Right cardiac atrium (tissue), 5 donors: ENCODE measurements around the gene TMEM222. TPM values are rescaled to one million over a fixed set of nuclear protein-coding genes. Genes with fewer than 3 reads are reported as not detected.

Experiments
- ATAC-seq, 2 donors: fragments of 200-7000 bp; cut with Tn5 transposase; one replicate each; pipeline versions ENCODE4 v1.8.0 to v1.9.1; 2020; ENCODE audit warnings: moderate library complexity in 2 of 2, mild to moderate bottlenecking in 1 of 2
- DNase-seq, 3 donors: peaks; one replicate each; pipeline ENCODE4 v3.0.0-alpha.2; 2020
- H3K27ac ChIP-seq: one replicate; pipeline ENCODE4 v1.5.1; 2013; ENCODE audit warnings: mild to moderate bottlenecking, low read length, control low read depth, moderate library complexity
- H3K27me3 ChIP-seq: one replicate; pipeline ENCODE4 v1.6.1; 2013; ENCODE audit not compliant: control insufficient read depth, insufficient read depth
- H3K4me1 ChIP-seq: one replicate; pipeline ENCODE4 v1.6.1; 2013; ENCODE audit warnings: low read length; ENCODE audit not compliant: control insufficient read depth, insufficient read depth
- H3K4me3 ChIP-seq: one replicate; pipeline ENCODE4 v1.5.1; 2013; ENCODE audit warnings: low read length, control low read depth
- H3K9me3 ChIP-seq: one replicate; pipeline ENCODE4 v1.6.1; 2013; ENCODE audit warnings: low read length; ENCODE audit not compliant: control insufficient read depth
- WGBS: extraction: QIAGEN DNeasy Blood & Tissue Kit; methylation state at CpG from one replicate; pipeline ENCODE4 v1.1.7; 2013; 5-methylcytosine and 5-hydroxymethylcytosine counted together
- intact Hi-C, 4 donors: fragments of 100-400 bp; cut with DNase I; formaldehyde crosslinking; loops; one replicate each; pipeline versions ENCODE4 v1.11.0 to v1.14.0; 2022 to 2023
- polyA plus RNA-seq: library from polyadenylated mRNA; stranded (reverse); fragments of 200-250 nt; gene quantifications from one replicate; pipeline ENCODE4 v1.2.3, GENCODE V29; 2013
- total RNA-seq, 4 donors: library from RNA; stranded (reverse); fragmentation: NEBNext Ultra II Directional; extraction: Animal tissue kit (Norgen Biotek cat#: 25700); gene quantifications; one replicate each; pipeline ENCODE4 v1.2.1, GENCODE V29; 2021
- donor health status: healthy with polysubstance abuse.
- donor health status: DM: no; HTN: yes; CAD: no.
- donor health status: DM: no; HTN: no; CAD: no.
- donor health status: DM: no; HTN: yes; CAD: no; lungs with severe emphysema.
- donor health status: DM: yes; HTN: yes; CAD: no.

Gene TMEM222
- total and polyA plus RNA-seq, 5 donors: 20.8 to 29.5 (median 26.9) TPM

- 54% methylated on average over 13 of the region's 13 CpGs for WGBS
- Histone ChIP-seq H3K27me3 (no peaks in the 10 kb centered on the region), H3K27ac (peak overlapping the region; percentile 19), H3K4me3 (no peak overlapping the region), H3K9me3 (no peaks in the 10 kb centered on the region), H3K4me1 (peaks cover 18% of the 10 kb centered on the region)
- intact Hi-C loops: loop anchor here in 1 of 4 donors (5.0 kb wide), 1 partner anchor 33 kb away; no protein-coding TSS in a partner anchor
- no peak for ATAC-seq
- peak in 2 of 3 donors; percentile 42 to 47 for DNase-seq
Observed at GRCh38 chr1:27368869-27369582, 47.1 kb downstream of the TMEM222 start.

- intact Hi-C loops: no loop called here
- no peak overlapping the region for H3K4me3 ChIP-seq
- no peaks in the 10 kb centered on the region for H3K27me3 ChIP-seq
- WGBS: 87% methylated on average over 19 of the region's 19 CpGs
- no peaks in the 10 kb centered on the region for H3K9me3 ChIP-seq
- H3K4me1 ChIP-seq: peaks cover 9% of the 10 kb centered on the region
- no peak for ATAC-seq
- H3K27ac ChIP-seq: no peak overlapping the region
- DNase-seq: peak in 2 of 3 donors; percentile 38 to 42
Observed at GRCh38 chr1:27372022-27372807, 50.3 kb downstream of the TMEM222 start.

- Histone ChIP-seq H3K9me3 (no peaks in the 10 kb centered on the region), H3K27me3 (no peaks in the 10 kb centered on the region), H3K27ac (no peak overlapping the region), H3K4me3 (peak overlapping the region; percentile 2), H3K4me1 (peaks cover 2% of the 10 kb centered on the region)
- intact Hi-C loops: no loop called here
- WGBS: 90% methylated on average over 11 of the region's 11 CpGs
- DNase-seq (peak in 2 of 3 donors; percentile 53 to 58), ATAC-seq (no peak)
Observed at GRCh38 chr1:27372808-27373690, 51.1 kb downstream of the TMEM222 start.

- intact Hi-C loops: no loop called here
- WGBS: 68% methylated on average over 4 of the region's 4 CpGs
- no peaks in the 10 kb centered on the region for H3K27me3 ChIP-seq
- peak in 1 of 2 donors; percentile 37 for ATAC-seq
- H3K4me1 ChIP-seq: no peaks in the 10 kb centered on the region
- DNase-seq: peak in 2 of 3 donors; percentile 50 to 65
- no peaks in the 10 kb centered on the region for H3K9me3 ChIP-seq
- no peak within 1 kb of the TSS for H3K4me3 ChIP-seq
- H3K27ac ChIP-seq: peak within 1 kb of the TSS; percentile 46
Observed at GRCh38 chr1:27374362-27375086, 52.6 kb downstream of the TMEM222 start, which contains the start of gene FCN3. FCN3 (minus strand) TSS chr1:27374824; CDS start chr1:27374818, 6 bp downstream.

GRCh38 chr1:27377760-27378495 lies 56.0 kb downstream of the TMEM222 start:
- ATAC-seq: no peak
- Histone ChIP-seq H3K27ac (no peak overlapping the region), H3K4me1 (no peaks in the 10 kb centered on the region)

GRCh38 chr1:27379564-27380122 lies 57.7 kb downstream of the TMEM222 start:
- WGBS: 77% methylated on average over 11 of the region's 11 CpGs
- intact Hi-C loops: no loop called here
- DNase-seq: peak in 2 of 3 donors; percentile 11 to 27

More at GRCh38 chr1:27377760-27378495, 56.0 kb downstream of the TMEM222 start:
- Histone ChIP-seq H3K9me3 (no peaks in the 10 kb centered on the region), H3K4me3 (no peak overlapping the region), H3K27me3 (no peaks in the 10 kb centered on the region)
- intact Hi-C loops: no loop called here
- DNase-seq: peak in 2 of 3 donors; percentile 35 to 38
- WGBS: 69% methylated on average over 12 of the region's 12 CpGs

GRCh38 chr1:27380224-27380623 lies 58.3 kb downstream of the TMEM222 start:
- Histone ChIP-seq H3K9me3 (no peaks in the 10 kb centered on the region), H3K27me3 (no peaks in the 10 kb centered on the region), H3K4me3 (no peak overlapping the region), H3K4me1 (no peaks in the 10 kb centered on the region), H3K27ac (no peak overlapping the region)
- ATAC-seq: no peak
- WGBS: 83% methylated on average over 4 of the region's 4 CpGs
- DNase-seq: peak in 2 of 3 donors; percentile 13 to 35
- intact Hi-C loops: no loop called here

More at GRCh38 chr1:27379564-27380122, 57.7 kb downstream of the TMEM222 start:
- Histone ChIP-seq H3K27ac (no peak overlapping the region), H3K27me3 (no peaks in the 10 kb centered on the region), H3K4me3 (no peak overlapping the region), H3K4me1 (no peaks in the 10 kb centered on the region), H3K9me3 (no peaks in the 10 kb centered on the region)
- no peak for ATAC-seq

GRCh38 chr1:27380766-27381733 lies 59.1 kb downstream of the TMEM222 start:
- no peaks in the 10 kb centered on the region for H3K4me1 ChIP-seq
- H3K27me3 ChIP-seq: no peaks in the 10 kb centered on the region
- 84% methylated on average over 12 of the region's 12 CpGs for WGBS
- H3K9me3 ChIP-seq: no peaks in the 10 kb centered on the region
- ATAC-seq (peak in 1 of 2 donors; percentile 9), DNase-seq (peak in 2 of 3 donors; percentile 23 to 31)
- intact Hi-C loops: no loop called here
- H3K27ac ChIP-seq: no peak overlapping the region
- H3K4me3 ChIP-seq: no peak overlapping the region
